ENCODE data around the gene OR4S2.

GRCh38 chr11:55652560-55652959, 4.4 kb downstream of the OR4S2 start:
- TF ChIP-seq REST (IDR thresholded peaks at IDR 0.05; ENCODE audit: insufficient read depth in 1 of 2, low read depth in 2 of 2, low read length in 2 of 2) (no peak), TAF1 (IDR thresholded peaks at IDR 0.05; ENCODE audit: borderline replicate concordance, insufficient read depth, low read length) (no peak), POLR2AphosphoS5 (IDR thresholded peaks at IDR 0.05; ENCODE audit: low read depth, low read length) (no peak), SIN3A (IDR thresholded peaks at IDR 0.05; ENCODE audit: borderline replicate concordance, insufficient read depth, low read length) (no peak)

All from PFSK-1 (cell line).